ENCODE data around the gene RGS6.

DNA sequence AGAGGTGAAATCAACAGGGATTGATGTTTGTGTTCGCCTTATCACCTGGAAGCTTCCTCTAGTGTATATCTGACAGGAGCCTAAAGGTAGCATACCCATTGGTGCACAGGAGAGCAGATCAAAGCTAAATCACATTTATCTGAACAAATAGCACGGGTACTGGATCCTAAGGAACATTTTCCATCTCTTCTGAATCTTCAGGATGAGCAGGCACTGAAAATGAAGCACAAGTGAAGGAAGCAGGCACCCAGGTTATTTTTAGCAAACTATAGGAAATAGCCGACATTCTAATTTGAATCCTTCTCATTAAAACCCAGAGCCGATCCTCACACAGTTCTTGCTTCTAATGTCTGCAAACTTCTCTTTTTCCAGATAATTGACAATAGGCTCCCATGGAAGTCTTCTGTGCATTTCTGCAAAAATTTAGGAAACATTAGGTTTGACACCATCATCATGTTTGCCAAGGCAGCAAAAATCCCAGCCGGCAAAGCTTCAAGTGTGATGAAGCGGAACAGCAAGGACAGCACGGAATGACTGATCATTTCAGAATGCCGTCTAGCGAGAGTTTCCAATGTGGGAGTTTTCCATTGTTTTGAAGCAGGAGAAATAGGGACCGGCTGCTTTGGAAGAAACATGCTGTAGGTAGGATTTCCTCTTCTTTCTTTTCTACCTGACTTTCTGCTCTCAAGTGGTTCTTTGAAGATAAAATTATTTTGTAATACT, 24.3 kb upstream of the RGS6 start:
- TF ChIP-seq POLR2A (IDR thresholded peaks at IDR 0.05; ENCODE audit: low read depth, low read length), result no peak
- no peak for TF ChIP-seq POLR2AphosphoS5 (IDR thresholded peaks at IDR 0.05; ENCODE audit: low read depth, low read length)
- TF ChIP-seq TAF1 (IDR thresholded peaks at IDR 0.05; ENCODE audit: low read depth, low read length), result no peak
